Testis (tissue), 2 donors: Measurements from ENCODE around the gene NEK2.

Experiments used
- CTCF ChIP-seq, 3 experiments: fragments of 450-650 bp in 2 of 3; fragments of 200-600 bp in 1 of 3; sonication (generic) in 1 of 3; IDR thresholded peaks; one replicate each; pipeline ENCODE4 v1.5.1; 2016 to 2019; ENCODE audit warnings: antibody characterized with exemption in 3 of 3, mild to moderate bottlenecking in 2 of 3, moderate library complexity in 1 of 3
- POLR2A ChIP-seq: fragments of 450-650 bp; IDR thresholded peaks from one replicate; pipeline ENCODE4 v1.6.1; 2017; ENCODE audit warnings: antibody characterized with exemption, mild to moderate bottlenecking, moderate library complexity

- no peak for TF ChIP-seq POLR2A
- TF ChIP-seq CTCF (IDR thresholded peaks at IDR 0.05), result no peak
Observed at GRCh38 chr1:211621447-211622198, 53.8 kb downstream of the NEK2 start.
